Activated gamma-delta T cell treated with Interleukin-2 at 50 U/mL for 16 hours (primary cell): Measurements from ENCODE around the gene BTBD9.
"Not testable (repeated sequence)": the region's sequence is repeated elsewhere in the genome, so short reads cannot be mapped to it uniquely, and the experiment has no call there.

Experiments
- DNase-seq: peaks from one replicate; pipeline ENCODE4 v3.0.0-alpha.2; 2020

The BTBD9 gene

GRCh38 chr6:38131527-38131965 lies 508.2 kb downstream of the BTBD9 start:
- no peak for DNase-seq

GRCh38 chr6:38127284-38127683 lies 512.4 kb downstream of the BTBD9 start:
- DNase-seq, result no peak

GRCh38 chr6:38124224-38124926 lies 515.4 kb downstream of the BTBD9 start:
- DNase-seq, result not testable (repeated sequence)

- DNase-seq, result no peak
These were observed 520.2 kb downstream of the BTBD9 start for GRCh38 chr6:38119516-38119915.

GRCh38 chr6:38118791-38119365 lies 520.9 kb downstream of the BTBD9 start:
- no peak for DNase-seq
